Measurements from ENCODE around the gene TRIM29. TPM values are rescaled to one million over a fixed set of nuclear protein-coding genes. Genes with fewer than 3 reads are reported as not detected.

TRIM29 gene
- total and polyA plus RNA-seq, 2 donors, result 19.4 to 92.0 TPM

GRCh38 chr11:120133216-120134105 is 4.5 kb downstream of the TRIM29 start:
- no peaks in the 10 kb centered on the region for H3K27me3 ChIP-seq (ENCODE audit: control insufficient read depth in 2 of 2, insufficient read depth in 1 of 2, low read length in 1 of 2)
- no peak for DNase-seq (ENCODE audit: low read depth in 6 of 9, low spot score in 9 of 9)
- H3K4me1 ChIP-seq (ENCODE audit: control insufficient read depth in 2 of 2, insufficient read depth in 2 of 2, low read length in 2 of 2), result peaks cover 0 to 7% of the 10 kb centered on the region in 2 donors
- no peak overlapping the region for H3K27ac ChIP-seq (ENCODE audit: low read depth in 1 of 2, low read length in 1 of 2)
- 92% methylated on average over 11 of the region's 11 CpGs for WGBS
- no peaks in the 10 kb centered on the region for H3K9me3 ChIP-seq (ENCODE audit: control insufficient read depth in 2 of 2, insufficient read depth in 1 of 2, low read length in 1 of 2)
- H3K4me3 ChIP-seq (ENCODE audit: low read length in 2 of 2), result no peak overlapping the region
- H3K36me3 ChIP-seq (ENCODE audit: control insufficient read depth in 2 of 2, insufficient read depth in 2 of 2, low read length in 1 of 2), result no peaks in the 10 kb centered on the region

- WGBS, result 93% methylated on average over 4 of the region's 4 CpGs
- no peak overlapping the region for H3K4me3 ChIP-seq (ENCODE audit: low read length in 2 of 2)
- H3K9me3 ChIP-seq (ENCODE audit: control insufficient read depth in 2 of 2, insufficient read depth in 1 of 2, low read length in 1 of 2), result no peaks in the 10 kb centered on the region
- peak overlapping the region in 1 of 2 donors; percentile 52 for H3K27ac ChIP-seq (ENCODE audit: low read depth in 1 of 2, low read length in 1 of 2)
- no peaks in the 10 kb centered on the region for H3K27me3 ChIP-seq (ENCODE audit: control insufficient read depth in 2 of 2, insufficient read depth in 1 of 2, low read length in 1 of 2)
- no peaks in the 10 kb centered on the region for H3K36me3 ChIP-seq (ENCODE audit: control insufficient read depth in 2 of 2, insufficient read depth in 2 of 2, low read length in 1 of 2)
- no peak for DNase-seq (ENCODE audit: low read depth in 6 of 9, low spot score in 9 of 9)
- peaks cover 0 to 7% of the 10 kb centered on the region in 2 donors for H3K4me1 ChIP-seq (ENCODE audit: control insufficient read depth in 2 of 2, insufficient read depth in 2 of 2, low read length in 2 of 2)
These were observed 5.2 kb downstream of the TRIM29 start for GRCh38 chr11:120132645-120133185.

DNA sequence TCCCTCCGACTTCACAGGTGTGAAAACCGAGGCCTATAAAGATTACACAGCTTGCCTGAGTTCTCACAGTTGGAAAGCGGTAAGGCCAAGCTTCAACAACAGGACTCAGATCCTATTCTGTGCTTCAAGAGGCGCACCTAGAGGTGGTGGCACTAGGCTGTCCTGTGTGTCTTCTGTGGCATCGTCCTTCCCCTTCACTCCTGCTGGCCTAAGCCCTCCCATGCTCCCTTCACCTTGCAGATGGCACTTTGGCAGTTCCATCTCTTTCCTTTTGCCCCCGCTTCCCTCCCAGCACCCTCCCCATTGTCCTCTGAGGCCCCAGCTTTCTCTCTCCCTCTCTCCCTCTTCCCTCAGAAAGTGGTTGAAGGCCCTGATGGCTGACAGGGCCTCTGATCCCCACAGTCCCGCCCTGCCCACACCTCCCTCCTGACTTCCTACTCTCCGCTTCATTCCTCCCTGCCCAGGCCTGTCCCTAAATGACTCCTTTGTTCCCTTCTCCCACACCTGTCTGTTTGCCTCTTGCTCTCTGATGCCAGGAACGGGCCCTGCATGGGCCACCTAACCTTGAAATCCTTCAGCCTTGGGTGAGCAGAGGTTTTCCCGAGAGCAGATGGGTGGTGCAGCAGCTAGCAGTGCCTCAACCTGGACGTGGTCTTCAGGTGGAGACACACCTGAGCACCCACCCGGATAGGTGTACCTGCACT is 5.8 kb downstream of the TRIM29 start:
- no peak for DNase-seq (ENCODE audit: low read depth in 6 of 9, low spot score in 9 of 9)
- peaks cover 0 to 7% of the 10 kb centered on the region in 2 donors for H3K4me1 ChIP-seq (ENCODE audit: control insufficient read depth in 2 of 2, insufficient read depth in 2 of 2, low read length in 2 of 2)
- H3K27ac ChIP-seq (ENCODE audit: low read depth in 1 of 2, low read length in 1 of 2), result no peak overlapping the region
- H3K4me3 ChIP-seq (ENCODE audit: low read length in 2 of 2), result no peak overlapping the region
- H3K27me3 ChIP-seq (ENCODE audit: control insufficient read depth in 2 of 2, insufficient read depth in 1 of 2, low read length in 1 of 2), result no peaks in the 10 kb centered on the region
- H3K9me3 ChIP-seq (ENCODE audit: control insufficient read depth in 2 of 2, insufficient read depth in 1 of 2, low read length in 1 of 2), result no peaks in the 10 kb centered on the region
- 75% methylated on average over 12 of the region's 12 CpGs for WGBS
- H3K36me3 ChIP-seq (ENCODE audit: control insufficient read depth in 2 of 2, insufficient read depth in 2 of 2, low read length in 1 of 2), result no peaks in the 10 kb centered on the region

DNA sequence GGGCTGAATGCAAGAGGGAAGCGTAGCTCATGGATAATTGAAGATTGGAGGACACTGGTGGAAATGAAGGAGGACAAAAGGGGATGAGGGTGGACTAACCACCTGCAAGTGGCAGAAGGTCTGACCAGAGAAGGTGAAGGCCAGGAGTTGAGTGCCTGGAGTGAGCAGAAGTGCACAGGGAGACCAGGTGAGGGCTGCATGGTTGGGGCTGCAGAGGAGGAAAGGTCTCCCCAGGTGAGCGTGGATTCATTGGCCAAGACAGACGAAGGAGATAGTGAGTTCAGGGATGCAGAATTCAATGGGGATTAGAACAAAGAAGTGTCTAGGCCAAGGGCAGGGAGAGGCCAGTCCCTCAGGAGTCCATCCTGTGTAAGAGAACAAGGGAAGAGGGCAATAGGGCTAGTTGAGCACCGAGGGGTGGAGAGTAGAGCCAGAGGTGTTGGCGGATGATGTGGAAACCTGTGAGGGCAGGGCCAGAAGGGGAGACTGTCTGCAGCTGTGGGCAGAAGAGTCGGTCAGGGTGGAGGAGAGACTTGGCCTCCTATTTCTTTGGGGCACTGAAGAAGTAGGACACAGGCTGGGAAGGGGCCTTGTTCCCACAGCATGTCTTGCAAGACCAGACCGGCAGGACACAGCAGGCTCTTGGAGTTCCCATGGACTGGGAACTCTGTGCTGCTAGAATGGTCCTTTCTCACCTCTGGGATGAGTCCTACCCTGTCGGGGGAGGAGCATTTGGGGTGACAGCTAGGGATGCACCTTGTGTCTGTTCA is 6.7 kb downstream of the TRIM29 start:
- WGBS, result 93% methylated on average over 8 of the region's 8 CpGs
- Histone ChIP-seq H3K36me3 (ENCODE audit: control insufficient read depth in 2 of 2, insufficient read depth in 2 of 2, low read length in 1 of 2) (no peaks in the 10 kb centered on the region), H3K27ac (ENCODE audit: low read depth in 1 of 2, low read length in 1 of 2) (no peak overlapping the region), H3K27me3 (ENCODE audit: control insufficient read depth in 2 of 2, insufficient read depth in 1 of 2, low read length in 1 of 2) (no peaks in the 10 kb centered on the region), H3K4me1 (ENCODE audit: control insufficient read depth in 2 of 2, insufficient read depth in 2 of 2, low read length in 2 of 2) (peaks cover 0 to 7% of the 10 kb centered on the region in 2 donors), H3K9me3 (ENCODE audit: control insufficient read depth in 2 of 2, insufficient read depth in 1 of 2, low read length in 1 of 2) (no peaks in the 10 kb centered on the region), H3K4me3 (ENCODE audit: low read length in 2 of 2) (no peak overlapping the region)
- no peak for DNase-seq (ENCODE audit: low read depth in 6 of 9, low spot score in 9 of 9)

DNA sequence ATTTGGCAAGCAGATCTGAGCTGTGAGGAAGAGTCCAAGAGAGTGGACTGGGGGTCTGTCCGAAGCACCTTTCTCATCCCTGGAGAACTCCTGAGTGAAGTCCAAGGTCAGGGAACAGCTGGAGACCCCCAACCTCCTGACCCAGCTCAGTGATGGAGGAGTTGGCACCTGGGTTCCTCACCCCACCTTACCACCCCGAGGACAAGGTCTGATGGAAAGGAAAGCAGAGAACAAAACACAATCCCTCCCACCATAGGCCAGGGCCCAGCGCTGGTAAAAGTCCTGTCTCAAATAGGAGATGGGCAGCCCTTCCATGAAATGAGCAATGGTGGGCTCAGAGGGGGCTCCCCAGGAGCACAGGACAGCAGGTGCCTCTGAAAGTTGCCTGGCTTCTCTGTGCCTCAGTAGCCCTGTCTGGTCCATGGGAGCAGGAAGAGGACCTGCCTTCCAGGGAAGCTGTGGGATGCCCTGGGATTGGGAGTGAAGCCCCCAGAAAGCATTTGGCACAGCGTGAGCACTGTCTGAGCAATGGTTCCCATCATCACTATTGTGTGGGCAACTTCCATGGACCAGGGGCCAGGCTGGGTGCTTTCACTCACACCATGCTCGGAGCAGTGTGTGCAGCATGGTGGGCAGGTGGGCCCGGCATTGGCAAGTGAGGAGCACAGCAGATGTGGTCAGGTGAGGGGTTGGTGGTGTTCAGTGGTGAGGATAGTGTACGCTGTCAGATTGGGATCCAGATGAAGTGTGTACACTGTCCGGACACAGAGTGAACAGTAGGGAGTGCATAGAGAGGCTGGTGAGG is 7.5 kb downstream of the TRIM29 start:
- Histone ChIP-seq H3K27me3 (ENCODE audit: control insufficient read depth in 2 of 2, insufficient read depth in 1 of 2, low read length in 1 of 2) (no peaks in the 10 kb centered on the region), H3K9me3 (ENCODE audit: control insufficient read depth in 2 of 2, insufficient read depth in 1 of 2, low read length in 1 of 2) (no peaks in the 10 kb centered on the region), H3K27ac (ENCODE audit: low read depth in 1 of 2, low read length in 1 of 2) (no peak overlapping the region), H3K4me3 (ENCODE audit: low read length in 2 of 2) (no peak overlapping the region), H3K4me1 (ENCODE audit: control insufficient read depth in 2 of 2, insufficient read depth in 2 of 2, low read length in 2 of 2) (peaks cover 0 to 7% of the 10 kb centered on the region in 2 donors), H3K36me3 (ENCODE audit: control insufficient read depth in 2 of 2, insufficient read depth in 2 of 2, low read length in 1 of 2) (no peaks in the 10 kb centered on the region)
- WGBS, result 92% methylated on average over 8 of the region's 8 CpGs
- DNase-seq (ENCODE audit: low read depth in 6 of 9, low spot score in 9 of 9), result no peak

- no peaks in the 10 kb centered on the region for H3K36me3 ChIP-seq (ENCODE audit: control insufficient read depth in 2 of 2, insufficient read depth in 2 of 2, low read length in 1 of 2)
- no peaks in the 10 kb centered on the region for H3K27me3 ChIP-seq (ENCODE audit: control insufficient read depth in 2 of 2, insufficient read depth in 1 of 2, low read length in 1 of 2)
- peak overlapping the region; percentile 63 to 71 for H3K27ac ChIP-seq (ENCODE audit: low read depth in 1 of 2, low read length in 1 of 2)
- H3K4me3 ChIP-seq (ENCODE audit: low read length in 2 of 2), result no peak overlapping the region
- no peak for DNase-seq (ENCODE audit: low read depth in 6 of 9, low spot score in 9 of 9)
- H3K9me3 ChIP-seq (ENCODE audit: control insufficient read depth in 2 of 2, insufficient read depth in 1 of 2, low read length in 1 of 2), result no peaks in the 10 kb centered on the region
- H3K4me1 ChIP-seq (ENCODE audit: control insufficient read depth in 2 of 2, insufficient read depth in 2 of 2, low read length in 2 of 2), result peaks cover 0 to 7% of the 10 kb centered on the region in 2 donors
- WGBS, result 94% methylated on average over 9 of the region's 9 CpGs
These were observed 8.3 kb downstream of the TRIM29 start for GRCh38 chr11:120129570-120129969.

GRCh38 chr11:120128392-120129119 is 9.4 kb downstream of the TRIM29 start:
- no peaks in the 10 kb centered on the region for H3K9me3 ChIP-seq (ENCODE audit: control insufficient read depth in 2 of 2, insufficient read depth in 1 of 2, low read length in 1 of 2)
- WGBS, result 88% methylated on average over 14 of the region's 14 CpGs
- no peak for DNase-seq (ENCODE audit: low read depth in 6 of 9, low spot score in 9 of 9)
- no peaks in the 10 kb centered on the region for H3K36me3 ChIP-seq (ENCODE audit: control insufficient read depth in 2 of 2, insufficient read depth in 2 of 2, low read length in 1 of 2)
- H3K27ac ChIP-seq (ENCODE audit: low read depth in 1 of 2, low read length in 1 of 2), result peak overlapping the region; percentile 63 to 71
- peaks cover 0 to 7% of the 10 kb centered on the region in 2 donors for H3K4me1 ChIP-seq (ENCODE audit: control insufficient read depth in 2 of 2, insufficient read depth in 2 of 2, low read length in 2 of 2)
- H3K27me3 ChIP-seq (ENCODE audit: control insufficient read depth in 2 of 2, insufficient read depth in 1 of 2, low read length in 1 of 2), result no peaks in the 10 kb centered on the region
- no peak overlapping the region for H3K4me3 ChIP-seq (ENCODE audit: low read length in 2 of 2)

DNA sequence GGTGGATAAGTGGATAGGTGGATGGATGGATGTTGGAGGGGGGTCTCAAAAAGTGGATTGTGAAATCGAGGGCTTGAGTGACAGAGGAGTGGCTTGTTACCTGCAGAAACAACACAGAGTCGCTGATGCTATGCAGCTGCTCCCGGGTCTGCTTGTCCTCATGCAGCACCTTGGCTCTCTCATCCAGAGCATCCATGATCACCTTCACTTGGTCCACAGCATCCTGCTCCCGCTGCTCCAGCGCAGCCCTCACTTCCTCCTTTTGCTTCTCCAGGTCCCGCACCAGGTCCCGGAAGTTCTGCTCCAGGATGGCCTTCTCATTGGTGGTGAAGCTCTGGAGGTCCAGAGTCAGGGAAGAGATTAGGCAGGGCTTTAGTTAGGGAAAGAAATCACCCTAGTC is 10.7 kb downstream of the TRIM29 start:
- Histone ChIP-seq H3K9me3 (ENCODE audit: control insufficient read depth in 2 of 2, insufficient read depth in 1 of 2, low read length in 1 of 2) (no peaks in the 10 kb centered on the region), H3K27me3 (ENCODE audit: control insufficient read depth in 2 of 2, insufficient read depth in 1 of 2, low read length in 1 of 2) (no peaks in the 10 kb centered on the region), H3K27ac (ENCODE audit: low read depth in 1 of 2, low read length in 1 of 2) (peak overlapping the region in 1 of 2 donors; percentile 31), H3K4me1 (ENCODE audit: control insufficient read depth in 2 of 2, insufficient read depth in 2 of 2, low read length in 2 of 2) (peaks cover 0 to 7% of the 10 kb centered on the region in 2 donors), H3K4me3 (ENCODE audit: low read length in 2 of 2) (no peak overlapping the region), H3K36me3 (ENCODE audit: control insufficient read depth in 2 of 2, insufficient read depth in 2 of 2, low read length in 1 of 2) (no peaks in the 10 kb centered on the region)
- WGBS, result 90% methylated on average over 7 of the region's 7 CpGs
- no peak for DNase-seq (ENCODE audit: low read depth in 6 of 9, low spot score in 9 of 9)

Data from thymus (tissue), 11 donors.